Esophagus squamous epithelium (tissue), 5 donors: ENCODE measurements around the gene DRC3. TPM values are rescaled to one million over a fixed set of nuclear protein-coding genes. Genes with fewer than 3 reads are reported as not detected.
"Not testable (repeated sequence)": the region's sequence is repeated elsewhere in the genome, so short reads cannot be mapped to it uniquely, and the experiment has no call there.

ENCODE experiments used
- DNase-seq: peaks from one replicate; lab custom pipeline; 2025; lab: John Stamatoyannopoulos, UW
- H3K27ac ChIP-seq, 4 donors: fragments of 200-600 bp; sonication (generic); one replicate each; pipeline ENCODE4 v1.5.1; 2016 to 2019; ENCODE audit warnings: mild to moderate bottlenecking in 1 of 4
- H3K27me3 ChIP-seq, 4 donors: fragments of 200-600 bp; sonication (generic); 1 replicate in 3 of 4; 2 replicates in 1 of 4; pipeline versions ENCODE4 v1.5.1 to v1.6.0; 2017 to 2021; ENCODE audit warnings: antibody characterized with exemption in 1 of 4
- H3K36me3 ChIP-seq, 3 donors: fragments of 200-600 bp; sonication (generic); one replicate each; pipeline ENCODE4 v1.5.1; 2016 to 2019
- H3K4me1 ChIP-seq, 3 donors: fragments of 200-600 bp; sonication (generic); one replicate each; pipeline ENCODE4 v1.5.1; 2017 to 2019
- H3K4me3 ChIP-seq, 4 donors: fragments of 200-600 bp; sonication (generic); 1 replicate in 3 of 4; 2 replicates in 1 of 4; pipeline ENCODE4 v1.5.1; 2016 to 2019; ENCODE audit warnings: mild to moderate bottlenecking in 2 of 4, moderate library complexity in 1 of 4
- H3K9me3 ChIP-seq, 3 donors: fragments of 200-600 bp; sonication (generic); one replicate each; pipeline ENCODE4 v1.5.1; 2016 to 2019
- CTCF ChIP-seq, 6 experiments: fragments of 450-650 bp in 4 of 6; fragments of 200-600 bp in 2 of 6; sonication (generic) in 2 of 6; IDR thresholded peaks; one replicate each; pipeline ENCODE4 v1.5.1; 2016 to 2019; ENCODE audit warnings: antibody characterized with exemption in 6 of 6, mild to moderate bottlenecking in 4 of 6, moderate library complexity in 4 of 6
- POLR2A ChIP-seq, 4 donors: fragments of 450-650 bp; IDR thresholded peaks; one replicate each; pipeline ENCODE4 v1.6.1; 2017; ENCODE audit warnings: antibody characterized with exemption in 4 of 4, mild to moderate bottlenecking in 4 of 4, moderate library complexity in 3 of 4
- WGBS, 2 donors: methylation state at CpG; one replicate each; pipeline ENCODE4 v1.1.5; 2018; 5-methylcytosine and 5-hydroxymethylcytosine counted together
- intact Hi-C: fragments of 100-400 bp; cut with DNase I; formaldehyde crosslinking; loops from one replicate; pipeline ENCODE4 v1.15.0; 2022
- total RNA-seq, 4 donors: library from RNA; depleted of rRNA; stranded (reverse); fragments of >200 nt; gene quantifications; one replicate each; pipeline ENCODE4 v1.1.0, GENCODE V29; 2016
- donor health status: DM: yes; HTN: yes; CAD: no.

DRC3 gene
- total RNA-seq, 4 donors from 2014 or later: 0.11 to 2.5 (median 1.3) TPM

GRCh38 chr17:17993852-17994251, 21.2 kb downstream of the DRC3 start:
- no peak for DNase-seq
- Histone ChIP-seq H3K27ac (no peak overlapping the region), H3K4me1 (peaks cover 0 to 32% (median 6%) of the 10 kb centered on the region in 3 donors), H3K9me3 (no peaks in the 10 kb centered on the region), H3K4me3 (no peak overlapping the region), H3K27me3 (no peaks in the 10 kb centered on the region), H3K36me3 (no peaks in the 10 kb centered on the region)
- intact Hi-C loops: no loop called here
- TF ChIP-seq CTCF (IDR thresholded peaks at IDR 0.05): no peak
- TF ChIP-seq POLR2A (IDR thresholded peaks at IDR 0.05): no peak
- whole genome bisulfite sequencing, 2 donors: 96 to 100% methylated on average over 1 to 11 of the region's 12 CpGs

GRCh38 chr17:17994271-17995069, 21.8 kb downstream of the DRC3 start:
- H3K4me1 ChIP-seq: peaks cover 0 to 32% (median 6%) of the 10 kb centered on the region in 3 donors
- H3K9me3 ChIP-seq: no peaks in the 10 kb centered on the region
- TF ChIP-seq POLR2A (IDR thresholded peaks at IDR 0.05): no peak
- no peak for TF ChIP-seq CTCF (IDR thresholded peaks at IDR 0.05)
- no peak overlapping the region for H3K27ac ChIP-seq
- intact Hi-C loops: no loop called here
- no peak for DNase-seq
- H3K4me3 ChIP-seq: no peak overlapping the region
- H3K36me3 ChIP-seq: no peaks in the 10 kb centered on the region
- H3K27me3 ChIP-seq: no peaks in the 10 kb centered on the region
- WGBS, 2 donors: 58 to 70% methylated on average over 5 to 17 of the region's 18 CpGs

- 92 to 98% methylated on average over 7 to 8 of the region's 8 CpGs for WGBS, 2 donors
- H3K36me3 ChIP-seq, H3K4me3 ChIP-seq, H3K9me3 ChIP-seq, H3K27ac ChIP-seq, H3K27me3 ChIP-seq, DNase-seq, intact Hi-C loops: not testable (repeated sequence)
- peaks cover 0 to 21% (median 0%) of the 10 kb centered on the region in 3 donors for H3K4me1 ChIP-seq
Measured at GRCh38 chr17:17995887-17996286, 23.2 kb downstream of the DRC3 start.

GRCh38 chr17:17998934-17999333, 26.3 kb downstream of the DRC3 start:
- Histone ChIP-seq H3K4me3 (no peak overlapping the region), H3K9me3 (no peaks in the 10 kb centered on the region), H3K27me3 (no peaks in the 10 kb centered on the region), H3K36me3 (no peaks in the 10 kb centered on the region), H3K4me1 (peaks cover 0 to 14% (median 0%) of the 10 kb centered on the region in 3 donors), H3K27ac (no peak overlapping the region)
- 69 to 100% methylated on average over 1 to 3 of the region's 8 CpGs for WGBS, 2 donors
- DNase-seq: no peak
- no peak for TF ChIP-seq CTCF (IDR thresholded peaks at IDR 0.05)
- no peak for TF ChIP-seq POLR2A (IDR thresholded peaks at IDR 0.05)
- intact Hi-C loops: no loop called here

- no peak for TF ChIP-seq CTCF (IDR thresholded peaks at IDR 0.05)
- TF ChIP-seq POLR2A (IDR thresholded peaks at IDR 0.05): no peak
- H3K36me3 ChIP-seq: no peaks in the 10 kb centered on the region
- no peaks in the 10 kb centered on the region for H3K27me3 ChIP-seq
- H3K4me3 ChIP-seq: no peak overlapping the region
- DNase-seq: no peak
- H3K27ac ChIP-seq: no peak overlapping the region
- intact Hi-C loops: no loop called here
- no peaks in the 10 kb centered on the region for H3K9me3 ChIP-seq
- WGBS, 2 donors: 73 to 77% methylated on average over 8 to 9 of the region's 9 CpGs
- H3K4me1 ChIP-seq: peaks cover 0 to 8% (median 0%) of the 10 kb centered on the region in 3 donors
Measured at GRCh38 chr17:17999364-18000029, 26.8 kb downstream of the DRC3 start.
